HepG2 (cell line): ENCODE data around the gene EREG. TPM values are rescaled to one million over a fixed set of nuclear protein-coding genes. Genes with fewer than 3 reads are reported as not detected.

ENCODE experiments used
- ATAC-seq: fragments of 200-7000 bp; cut with Tn5 transposase; 3 replicates; pipeline ENCODE4 v1.9.1; 2020; ENCODE audit warnings: mild to moderate bottlenecking, moderate library complexity
- BruUV-seq: library from RNA; stranded (reverse); fragments of 400-500 nt; replicated peaks from 2 replicates; lab custom pipeline; 2021; lab: Mats Ljungman, UMichigan
- CTCF ChIA-PET: fragments of 300-600 bp; formaldehyde crosslinking; extraction: SDS; loops from one replicate; lab custom pipeline; 2021; ENCODE audit warnings: low total read pairs, inconsistent platforms, low intra/inter-chr PET ratio; lab: Yijun Ruan, JAX
- POLR2A ChIA-PET: fragments of 350-600 bp; sonication (Branson Sonifier 250); formaldehyde crosslinking; loops from one replicate; lab custom pipeline; 2020; ENCODE audit warnings: antibody characterized with exemption, inconsistent platforms; lab: Yijun Ruan, JAX
- DNase-seq: peaks from one replicate; pipeline ENCODE4 v3.0.0-alpha.2; 2015; ENCODE audit warnings: low spot score
- FAIRE-seq: peaks from 3 replicates; lab custom pipeline; 2011; peaks lifted over from hg19 to GRCh38; lab: Jason Lieb, UNC
- H2AFZ ChIP-seq: one replicate; pipeline ENCODE4 v1.6.1; 2011; ENCODE audit warnings: low read length, inconsistent platforms
- H3K27ac ChIP-seq: fragments of 300-600 bp; 3 replicates; pipeline ENCODE4 v1.8.0; 2011; ENCODE audit warnings: mixed run types, mild to moderate bottlenecking, mixed read lengths, low read length, inconsistent platforms; ENCODE audit not compliant: insufficient read depth; ENCODE audit errors: extremely low read length
- H3K27me3 ChIP-seq, 2 experiments: fragments of 200-600 bp in 1 of 2; 2 replicates in 1 of 2; 3 replicates in 1 of 2; pipeline versions ENCODE4 v1.6.0 to v1.8.0; 2011; ENCODE audit warnings: low read length in 2 of 2, mild to moderate bottlenecking in 2 of 2, moderate library complexity in 2 of 2, inconsistent platforms in 1 of 2; ENCODE audit not compliant: insufficient read depth in 2 of 2, control insufficient read depth in 1 of 2
- H3K36me3 ChIP-seq, 2 experiments: fragments of 200-600 bp in 1 of 2; replicated peaks in 1 of 2; 2 replicates in 1 of 2; 3 replicates in 1 of 2; pipeline versions ENCODE4 v1.5.1 to v1.8.0; 2011; ENCODE audit warnings: low read length in 2 of 2, inconsistent platforms in 1 of 2; ENCODE audit not compliant: insufficient read depth in 2 of 2, control insufficient read depth in 1 of 2
- H3K4me1 ChIP-seq: 2 replicates; pipeline ENCODE4 v1.5.1; 2012; ENCODE audit warnings: low read length, inconsistent platforms; ENCODE audit not compliant: insufficient read depth
- H3K4me2 ChIP-seq: 2 replicates; pipeline ENCODE4 v1.6.0; 2011; ENCODE audit warnings: low read depth, low read length, inconsistent platforms
- H3K4me3 ChIP-seq, 3 experiments: fragments of 200-600 bp in 1 of 3; sonication (generic), shearing (Covaris generic) in 1 of 3; replicated peaks in 1 of 3; 2 replicates each; pipeline ENCODE4 v1.5.1; 2011 to 2016; ENCODE audit warnings: low read length in 3 of 3, inconsistent platforms in 2 of 3, low read depth in 2 of 3, mild to moderate bottlenecking in 2 of 3, control low read depth in 1 of 3, mixed read lengths in 1 of 3; ENCODE audit not compliant: insufficient read depth in 1 of 3
- H3K79me2 ChIP-seq: one replicate; pipeline ENCODE4 v1.6.1; 2011; ENCODE audit warnings: low read length, inconsistent platforms; ENCODE audit not compliant: insufficient read depth
- H3K9ac ChIP-seq: 2 replicates; pipeline ENCODE4 v1.6.0; 2011; ENCODE audit warnings: mild to moderate bottlenecking, low read depth, low read length, inconsistent platforms; ENCODE audit not compliant: insufficient read depth
- H3K9me3 ChIP-seq: 2 replicates; pipeline ENCODE4 v1.5.1; 2012; ENCODE audit warnings: mild to moderate bottlenecking, low read length
- H4K20me1 ChIP-seq: 2 replicates; pipeline ENCODE4 v1.6.0; 2011; ENCODE audit warnings: inconsistent platforms, mild to moderate bottlenecking, low read length, moderate library complexity; ENCODE audit not compliant: insufficient read depth
- MATR3 ChIP-seq: sonication (generic); formaldehyde crosslinking; IDR thresholded peaks from 2 replicates; pipeline ENCODE4 v1.4.0; 2020; ENCODE audit warnings: missing genetic modification reagents
- ZNF350 ChIP-seq: sonication (generic); formaldehyde crosslinking; IDR thresholded peaks from 2 replicates; pipeline ENCODE4 v1.4.0; 2020; ENCODE audit warnings: mild to moderate bottlenecking, low read depth, missing genetic modification reagents, borderline replicate concordance
- ZNF367 ChIP-seq: sonication (generic); formaldehyde crosslinking; IDR thresholded peaks from 2 replicates; pipeline ENCODE4 v1.4.0; 2020; ENCODE audit warnings: missing genetic modification reagents, borderline replicate concordance
- ZNF550 ChIP-seq: sonication (generic); formaldehyde crosslinking; IDR thresholded peaks from 2 replicates; pipeline ENCODE4 v1.4.0; 2020; ENCODE audit warnings: mild to moderate bottlenecking, missing genetic modification reagents, borderline replicate concordance
- ZNF703 ChIP-seq: sonication (generic); formaldehyde crosslinking; IDR thresholded peaks from 2 replicates; pipeline ENCODE4 v1.5.1; 2020; ENCODE audit warnings: missing genetic modification reagents, mild to moderate bottlenecking, moderate library complexity, borderline replicate concordance
- ZNF749 ChIP-seq: sonication (generic); formaldehyde crosslinking; IDR thresholded peaks from 2 replicates; pipeline ENCODE4 v1.8.0; 2022; ENCODE audit warnings: mild to moderate bottlenecking, missing genetic modification reagents, moderate library complexity, borderline replicate concordance
- ZNF775 ChIP-seq: sonication (generic); formaldehyde crosslinking; IDR thresholded peaks from 2 replicates; pipeline ENCODE4 v1.4.0; 2020; ENCODE audit warnings: missing genetic modification reagents, mild to moderate bottlenecking, moderate library complexity, borderline replicate concordance
- WGBS: methylation state at CpG from one replicate; pipeline ENCODE4 v1.1.6; 2017; ENCODE audit warnings: low lambda C conversion rate; 5-methylcytosine and 5-hydroxymethylcytosine counted together
- in situ Hi-C: cut with HindIII; loops from 2 replicates; pipeline ENCODE4 v1.10.0; 2017; ENCODE audit warnings: low pct_unique_long_range_greater_than_20kb; ENCODE audit not compliant: extremely low pct_ligation_motif_present
- intact Hi-C: fragments of 100-400 bp; cut with micrococcal nuclease; formaldehyde crosslinking; loops from one replicate; pipeline ENCODE4 v1.10.0; 2022; ENCODE audit not compliant: unreplicated experiment
- polyA plus RNA-seq, 8 experiments: library from polyadenylated mRNA; depleted of rRNA in 3 of 8; stranded (reverse) in 7 of 8; unstranded in 1 of 8; fragments of >200 nt; fragmentation: Illumina TruSeq in 4 of 8; extraction: Trizol in 4 of 8; gene quantifications; 2 replicates each; pipeline versions ENCODE4 v1.2.1 to v1.2.3, GENCODE V29; 2011 to 2016; ENCODE audit warnings: low read depth in 4 of 8, missing spikeins in 1 of 8, mixed read lengths in 1 of 8; ENCODE audit not compliant: insufficient read depth in 1 of 8
- total RNA-seq, 5 experiments: library from RNA; depleted of rRNA; stranded (reverse); fragments of >200 nt; fragmentation: Illumina TruSeq; extraction: Trizol; gene quantifications; 2 replicates each; pipeline ENCODE4 v1.2.3, GENCODE V29; 2016; ENCODE audit warnings: low read depth in 1 of 5
- TF ChIP-seq, protein P1 (sequence below): IDR thresholded peaks from 2 replicates; pipeline ENCODE4 v1.6.1; 2016; ENCODE audit warnings: low read depth, missing genetic modification reagents, missing compliant biosample characterization

EREG gene
- total and polyA plus RNA-seq, 2 of the 13 experiments (the other 11 are each of a cell fraction or from before 2014, with no cell fraction given): 0.11 to 0.13 TPM

DNA sequence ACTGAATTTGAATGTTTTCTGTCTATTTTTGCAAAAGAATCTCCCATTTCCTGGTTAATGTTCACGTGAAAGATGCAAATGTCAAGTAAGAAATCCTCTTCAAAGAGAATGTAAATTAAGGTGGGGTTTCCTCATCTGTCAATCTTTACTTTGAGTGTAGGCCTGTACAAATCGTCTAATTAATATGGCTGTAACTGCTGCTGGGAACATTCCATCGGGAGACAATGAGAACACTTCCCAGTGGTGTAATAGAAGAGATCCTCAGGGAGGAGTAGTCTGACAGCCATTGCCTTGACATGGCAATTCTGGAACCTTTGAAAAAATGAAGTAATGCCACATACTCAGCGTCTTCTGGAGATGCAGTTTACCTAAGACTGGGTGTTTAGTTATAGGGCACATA lies 3.7 kb downstream of the EREG start:
- H3K27ac ChIP-seq: no peak overlapping the region
- ATAC-seq: no peak

More for the DNA sequence above, 3.7 kb downstream of the EREG start:
- TF ChIP-seq, protein P1, sequence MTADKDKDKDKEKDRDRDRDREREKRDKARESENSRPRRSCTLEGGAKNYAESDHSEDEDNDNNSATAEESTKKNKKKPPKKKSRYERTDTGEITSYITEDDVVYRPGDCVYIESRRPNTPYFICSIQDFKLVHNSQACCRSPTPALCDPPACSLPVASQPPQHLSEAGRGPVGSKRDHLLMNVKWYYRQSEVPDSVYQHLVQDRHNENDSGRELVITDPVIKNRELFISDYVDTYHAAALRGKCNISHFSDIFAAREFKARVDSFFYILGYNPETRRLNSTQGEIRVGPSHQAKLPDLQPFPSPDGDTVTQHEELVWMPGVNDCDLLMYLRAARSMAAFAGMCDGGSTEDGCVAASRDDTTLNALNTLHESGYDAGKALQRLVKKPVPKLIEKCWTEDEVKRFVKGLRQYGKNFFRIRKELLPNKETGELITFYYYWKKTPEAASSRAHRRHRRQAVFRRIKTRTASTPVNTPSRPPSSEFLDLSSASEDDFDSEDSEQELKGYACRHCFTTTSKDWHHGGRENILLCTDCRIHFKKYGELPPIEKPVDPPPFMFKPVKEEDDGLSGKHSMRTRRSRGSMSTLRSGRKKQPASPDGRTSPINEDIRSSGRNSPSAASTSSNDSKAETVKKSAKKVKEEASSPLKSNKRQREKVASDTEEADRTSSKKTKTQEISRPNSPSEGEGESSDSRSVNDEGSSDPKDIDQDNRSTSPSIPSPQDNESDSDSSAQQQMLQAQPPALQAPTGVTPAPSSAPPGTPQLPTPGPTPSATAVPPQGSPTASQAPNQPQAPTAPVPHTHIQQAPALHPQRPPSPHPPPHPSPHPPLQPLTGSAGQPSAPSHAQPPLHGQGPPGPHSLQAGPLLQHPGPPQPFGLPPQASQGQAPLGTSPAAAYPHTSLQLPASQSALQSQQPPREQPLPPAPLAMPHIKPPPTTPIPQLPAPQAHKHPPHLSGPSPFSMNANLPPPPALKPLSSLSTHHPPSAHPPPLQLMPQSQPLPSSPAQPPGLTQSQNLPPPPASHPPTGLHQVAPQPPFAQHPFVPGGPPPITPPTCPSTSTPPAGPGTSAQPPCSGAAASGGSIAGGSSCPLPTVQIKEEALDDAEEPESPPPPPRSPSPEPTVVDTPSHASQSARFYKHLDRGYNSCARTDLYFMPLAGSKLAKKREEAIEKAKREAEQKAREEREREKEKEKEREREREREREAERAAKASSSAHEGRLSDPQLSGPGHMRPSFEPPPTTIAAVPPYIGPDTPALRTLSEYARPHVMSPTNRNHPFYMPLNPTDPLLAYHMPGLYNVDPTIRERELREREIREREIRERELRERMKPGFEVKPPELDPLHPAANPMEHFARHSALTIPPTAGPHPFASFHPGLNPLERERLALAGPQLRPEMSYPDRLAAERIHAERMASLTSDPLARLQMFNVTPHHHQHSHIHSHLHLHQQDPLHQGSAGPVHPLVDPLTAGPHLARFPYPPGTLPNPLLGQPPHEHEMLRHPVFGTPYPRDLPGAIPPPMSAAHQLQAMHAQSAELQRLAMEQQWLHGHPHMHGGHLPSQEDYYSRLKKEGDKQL (CRISPR knock-in tag): no peak
- no peak for TF ChIP-seq MATR3 (CRISPR knock-in tag)
- TF ChIP-seq ZNF350 (CRISPR knock-in tag): no peak
- no peak for TF ChIP-seq ZNF367 (CRISPR knock-in tag)
- no peak for TF ChIP-seq ZNF775
- TF ChIP-seq ZNF703 (CRISPR knock-in tag): no peak
- TF ChIP-seq ZNF550: no peak
- TF ChIP-seq ZNF749: no peak
- no peak for FAIRE-seq
- BruUV-seq: no TSS peak
- no peak overlapping the region for H3K4me3 ChIP-seq
- no peak overlapping the region for H3K9ac ChIP-seq
- POLR2A ChIA-PET: no interaction called here
- H4K20me1 ChIP-seq: no peaks in the 10 kb centered on the region
- H3K4me2 ChIP-seq: no peak overlapping the region
- CTCF ChIA-PET: no interaction called here
- no peaks in the 10 kb centered on the region for H3K79me2 ChIP-seq
- intact Hi-C loops (no loop called here), in situ Hi-C loops (no loop called here)
- H3K9me3 ChIP-seq: no peaks in the 10 kb centered on the region
- no peak for DNase-seq
- no peaks in the 10 kb centered on the region for H3K4me1 ChIP-seq
- H2AFZ ChIP-seq: no peak overlapping the region
- H3K36me3 ChIP-seq: no peaks in the 10 kb centered on the region
- peaks cover 0 to 22% of the 10 kb centered on the region in 2 experiments; a peak in 3 of 5 replicates for H3K27me3 ChIP-seq
- 15% methylated on average over 4 of the region's 4 CpGs for WGBS
